Measurements from ENCODE around the gene DOK6. TPM values are rescaled to one million over a fixed set of nuclear protein-coding genes. Genes with fewer than 3 reads are reported as not detected.

The DOK6 gene
- total RNA-seq, 1 experiment from 2014 or later, result not detected

- no peaks in the 10 kb centered on the region for H3F3A ChIP-seq (ENCODE audit: low read length, unreplicated experiment)
- H3K9me2 ChIP-seq (replicated peaks; ENCODE audit: low read length), result no peaks in the 10 kb centered on the region
- intact Hi-C loops (cut with micrococcal nuclease), result no loop called here
- H3K79me2 ChIP-seq (ENCODE audit: low read length), result no peaks in the 10 kb centered on the region
- no peaks in the 10 kb centered on the region for H3K27me3 ChIP-seq (ENCODE audit: low read length)
- no peaks in the 10 kb centered on the region for H3K9me3 ChIP-seq (ENCODE audit: low read length)
- no peak overlapping the region for H3K4me3 ChIP-seq (ENCODE audit: low read length)
- H3K27ac ChIP-seq (ENCODE audit: low read length), result no peak overlapping the region
- ATAC-seq (no peak), DNase-seq (no peak)
- no peaks in the 10 kb centered on the region for H3K4me1 ChIP-seq (ENCODE audit: insufficient read depth, low read length)
- H3K9ac ChIP-seq (ENCODE audit: low read length), result no peak overlapping the region
- H4K20me1 ChIP-seq (ENCODE audit: low read length), result no peaks in the 10 kb centered on the region
- no peaks in the 10 kb centered on the region for H3K36me3 ChIP-seq (ENCODE audit: low read depth, low read length)
- POLR2A ChIA-PET (ENCODE audit: unreplicated experiment), result no interaction called here
- no peak overlapping the region for H3K4me2 ChIP-seq (ENCODE audit: low read length)
- CTCF ChIA-PET, result no interaction called here
- no peak overlapping the region for H2AFZ ChIP-seq (ENCODE audit: low read length)
- BruUV-seq (replicated peaks), result no TSS peak
- no peak for TF ChIP-seq EZH2 (IDR thresholded peaks at IDR 0.05; ENCODE audit: low read length, unreplicated experiment)
- no peak for TF ChIP-seq CTCF (conservative IDR thresholded peaks at IDR 0.05; ENCODE audit: low read depth, low read length)
- no peak for TF ChIP-seq EZH2phosphoT487 (IDR thresholded peaks at IDR 0.05; ENCODE audit: borderline replicate concordance, low read length)
These were observed 13.5 kb downstream of the DOK6 start for GRCh38 chr18:69414184-69414583.

- H3F3A ChIP-seq (ENCODE audit: low read length, unreplicated experiment), result no peaks in the 10 kb centered on the region
- H3K9me2 ChIP-seq (replicated peaks; ENCODE audit: low read length), result no peaks in the 10 kb centered on the region
- intact Hi-C loops (cut with micrococcal nuclease), result no loop called here
- no TSS peak for BruUV-seq (replicated peaks)
- no peaks in the 10 kb centered on the region for H4K20me1 ChIP-seq (ENCODE audit: low read length)
- H3K27me3 ChIP-seq (ENCODE audit: low read length), result no peaks in the 10 kb centered on the region
- CTCF ChIA-PET, result no interaction called here
- H3K4me3 ChIP-seq (ENCODE audit: low read length), result no peak overlapping the region
- H3K9ac ChIP-seq (ENCODE audit: low read length), result no peak overlapping the region
- ATAC-seq (no peak), DNase-seq (no peak)
- TF ChIP-seq CTCF (conservative IDR thresholded peaks at IDR 0.05; ENCODE audit: low read depth, low read length), result no peak
- no peak overlapping the region for H3K4me2 ChIP-seq (ENCODE audit: low read length)
- H3K27ac ChIP-seq (ENCODE audit: low read length), result no peak overlapping the region
- H3K79me2 ChIP-seq (ENCODE audit: low read length), result no peaks in the 10 kb centered on the region
- POLR2A ChIA-PET (ENCODE audit: unreplicated experiment), result no interaction called here
- H2AFZ ChIP-seq (ENCODE audit: low read length), result no peak overlapping the region
- no peaks in the 10 kb centered on the region for H3K9me3 ChIP-seq (ENCODE audit: low read length)
- H3K36me3 ChIP-seq (ENCODE audit: low read depth, low read length), result no peaks in the 10 kb centered on the region
- H3K4me1 ChIP-seq (ENCODE audit: insufficient read depth, low read length), result no peaks in the 10 kb centered on the region
These were observed 32.2 kb downstream of the DOK6 start for GRCh38 chr18:69432847-69433246.

GRCh38 chr18:69435000-69435399, 34.3 kb downstream of the DOK6 start:
- DNase-seq, result no peak

More at GRCh38 chr18:69435000-69435399, 34.3 kb downstream of the DOK6 start:
- Histone ChIP-seq H3K4me3 (ENCODE audit: low read length) (no peak overlapping the region), H2AFZ (ENCODE audit: low read length) (no peak overlapping the region), H3K9me2 (replicated peaks; ENCODE audit: low read length) (no peaks in the 10 kb centered on the region), H3F3A (ENCODE audit: low read length, unreplicated experiment) (no peaks in the 10 kb centered on the region), H3K79me2 (ENCODE audit: low read length) (no peaks in the 10 kb centered on the region), H3K4me1 (ENCODE audit: insufficient read depth, low read length) (no peaks in the 10 kb centered on the region), H3K9ac (ENCODE audit: low read length) (no peak overlapping the region), H3K36me3 (ENCODE audit: low read depth, low read length) (no peaks in the 10 kb centered on the region), H3K9me3 (ENCODE audit: low read length) (no peaks in the 10 kb centered on the region), H3K27me3 (ENCODE audit: low read length) (no peaks in the 10 kb centered on the region), H3K27ac (ENCODE audit: low read length) (no peak overlapping the region), H3K4me2 (ENCODE audit: low read length) (no peak overlapping the region), H4K20me1 (ENCODE audit: low read length) (no peaks in the 10 kb centered on the region)
- no peak for TF ChIP-seq EZH2phosphoT487 (IDR thresholded peaks at IDR 0.05; ENCODE audit: borderline replicate concordance, low read length)
- no peak for TF ChIP-seq CTCF (conservative IDR thresholded peaks at IDR 0.05; ENCODE audit: low read depth, low read length)
- no peak for TF ChIP-seq EZH2 (IDR thresholded peaks at IDR 0.05; ENCODE audit: low read length, unreplicated experiment)
- POLR2A ChIA-PET (ENCODE audit: unreplicated experiment), result no interaction called here
- no peak for ATAC-seq
- CTCF ChIA-PET, result no interaction called here
- BruUV-seq (replicated peaks), result no TSS peak
- intact Hi-C loops (cut with micrococcal nuclease), result no loop called here
